DMS114 treated with DMSO at 0.1 percent for 48 hours (cell line): ENCODE results near the gene MOXD1.

Source experiments
- DNase-seq: peaks from one replicate; lab custom pipeline; 2025; ENCODE audit not compliant: unreplicated experiment; lab: John Stamatoyannopoulos, UW

MOXD1 gene

DNA sequence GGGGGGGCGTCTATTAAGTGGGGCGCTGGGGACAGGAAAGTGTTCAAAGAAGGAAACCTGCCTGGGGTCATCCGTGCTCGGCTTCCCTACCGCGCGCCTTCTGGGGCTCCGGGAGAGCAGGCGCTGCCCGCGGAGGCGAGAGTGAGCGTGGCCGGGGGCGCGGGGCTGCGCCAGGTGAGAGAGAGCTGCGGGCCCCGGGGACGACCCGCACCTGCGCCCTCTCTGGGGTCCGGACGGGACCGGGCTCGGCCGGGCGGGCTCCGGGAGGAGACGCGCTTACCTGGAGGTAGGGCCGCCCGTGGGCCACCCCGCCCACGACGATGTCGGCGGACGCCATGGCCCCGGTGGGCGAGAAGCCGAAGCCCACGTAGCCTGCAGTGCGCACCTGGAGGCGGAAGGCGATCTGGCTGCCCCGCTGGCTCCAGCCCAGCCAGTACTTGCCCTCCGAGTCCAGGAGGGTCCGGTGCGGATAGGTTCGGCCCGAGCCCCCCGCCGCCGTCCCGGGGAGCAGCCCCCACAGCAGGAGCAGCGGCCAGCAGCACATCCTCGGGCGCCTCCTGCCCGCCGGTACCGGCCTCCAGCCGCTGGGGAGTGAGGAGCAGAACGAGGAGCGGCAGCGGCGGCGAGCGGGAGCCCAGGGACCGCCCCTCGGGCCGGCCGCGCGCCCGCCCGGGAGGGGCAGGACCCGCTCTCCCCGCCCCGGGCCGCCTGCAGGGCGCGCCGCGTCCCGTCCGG is at the start of gene MOXD1:
MOXD1 (minus strand) TSS at position 593 of the 735 bp plus-strand sequence; CDS start at position 544, 49 bp downstream.
- DNase-seq = no peak

DNA sequence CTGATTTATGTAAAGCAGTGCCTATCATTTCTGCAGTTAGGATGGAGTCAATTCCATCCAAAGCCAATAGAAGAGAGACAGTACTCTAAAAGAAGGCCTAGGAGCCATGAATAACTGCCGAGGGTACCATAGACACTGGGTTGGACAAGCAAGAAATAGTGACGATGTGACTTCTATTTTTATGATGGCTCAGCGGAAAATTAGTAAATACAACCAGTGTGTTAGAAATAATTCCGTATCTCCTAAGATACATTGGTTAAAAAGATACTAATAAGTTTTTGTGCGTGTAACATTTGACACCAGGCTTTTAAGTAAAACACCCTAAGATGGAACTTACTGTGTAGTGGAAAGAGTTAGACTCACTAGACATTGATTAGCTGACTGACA is 45.6 kb upstream of the MOXD1 start:
- DNase-seq = no peak

DNA sequence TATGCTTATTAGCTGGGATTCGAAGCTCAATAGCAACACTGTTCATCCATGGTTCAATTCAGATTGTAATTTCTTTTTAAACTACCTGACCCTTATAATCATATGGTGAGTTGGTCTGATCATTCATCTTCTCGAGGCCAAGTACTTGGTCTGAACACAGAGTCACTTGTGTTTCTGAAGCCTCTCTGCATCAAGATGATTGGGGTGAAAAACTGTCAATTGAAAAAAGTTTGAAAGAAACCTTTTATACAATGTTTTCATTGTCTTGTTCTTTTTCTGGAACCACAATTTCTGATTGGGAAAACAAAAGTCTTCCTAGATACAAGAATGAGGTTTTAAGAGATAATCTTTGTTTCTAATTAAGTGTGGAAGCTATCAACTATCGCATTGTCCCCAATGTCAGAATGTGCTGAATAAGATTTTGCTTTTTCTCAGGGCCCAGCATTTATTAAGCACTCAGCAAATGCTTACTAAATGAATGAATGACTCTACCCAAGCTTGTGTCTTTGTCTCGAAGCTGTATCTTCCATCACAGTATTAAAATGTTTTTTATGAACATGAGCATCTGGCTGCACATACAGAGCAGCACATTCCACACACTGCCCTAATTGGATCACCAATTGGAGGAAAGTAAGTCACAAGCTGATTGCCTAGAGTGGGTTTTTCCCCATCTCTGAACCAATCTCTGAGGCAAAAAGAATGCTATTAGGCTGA is 45.0 kb upstream of the MOXD1 start:
- DNase-seq = no peak

DNA sequence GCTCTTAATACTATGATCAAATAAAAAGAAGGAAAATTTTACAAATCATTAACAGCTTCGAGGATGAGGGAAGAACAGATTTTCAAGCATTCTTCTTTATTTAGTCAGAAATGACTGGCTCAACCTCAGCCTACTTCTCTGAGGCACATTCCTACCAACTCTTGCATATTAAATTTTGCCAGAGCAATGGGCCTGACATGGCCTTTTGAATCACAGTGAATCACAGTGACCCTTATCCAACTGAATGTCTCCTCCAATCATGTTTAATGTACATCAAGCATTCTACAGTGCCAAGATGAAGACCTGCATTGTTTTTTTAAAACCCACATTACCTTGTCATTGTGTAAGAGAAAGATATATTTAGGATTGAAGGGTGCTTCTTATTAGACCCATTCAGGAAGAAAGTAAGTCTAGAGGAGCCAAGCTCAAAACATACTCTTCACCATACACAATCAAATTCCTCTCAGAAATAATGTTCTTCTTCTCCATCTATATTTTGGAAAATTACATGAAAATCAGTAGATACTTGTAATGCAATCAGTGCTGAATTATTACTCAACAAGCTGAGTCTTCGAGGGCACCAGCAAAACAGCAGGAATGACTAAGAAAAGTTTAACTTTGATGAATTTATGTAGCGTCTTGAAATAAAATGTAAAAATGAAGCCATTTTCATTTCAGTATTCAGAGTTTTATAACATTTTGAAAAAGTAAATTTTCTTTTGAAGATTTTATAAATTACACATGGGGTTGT is 44.1 kb upstream of the MOXD1 start:
- DNase-seq = no peak

DNA sequence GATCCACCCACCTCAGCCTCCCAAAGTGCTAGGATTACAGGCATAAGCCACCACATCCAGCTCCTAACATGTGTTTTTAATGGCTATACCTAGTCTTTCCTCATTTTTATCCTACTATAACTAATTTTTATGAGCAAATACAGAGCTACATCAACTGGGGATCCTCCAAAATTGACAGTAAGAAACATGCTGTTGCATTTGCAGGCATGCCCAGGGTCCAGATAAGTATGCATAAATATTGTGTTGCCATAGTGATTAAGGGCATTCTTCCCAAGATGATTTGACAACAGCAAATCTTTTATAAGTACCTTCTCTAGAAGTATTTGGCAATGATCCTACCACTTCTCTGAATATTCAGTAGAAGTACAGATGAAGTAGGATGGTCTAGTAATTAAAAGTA is 41.9 kb upstream of the MOXD1 start:
- no peak for DNase-seq

DNA sequence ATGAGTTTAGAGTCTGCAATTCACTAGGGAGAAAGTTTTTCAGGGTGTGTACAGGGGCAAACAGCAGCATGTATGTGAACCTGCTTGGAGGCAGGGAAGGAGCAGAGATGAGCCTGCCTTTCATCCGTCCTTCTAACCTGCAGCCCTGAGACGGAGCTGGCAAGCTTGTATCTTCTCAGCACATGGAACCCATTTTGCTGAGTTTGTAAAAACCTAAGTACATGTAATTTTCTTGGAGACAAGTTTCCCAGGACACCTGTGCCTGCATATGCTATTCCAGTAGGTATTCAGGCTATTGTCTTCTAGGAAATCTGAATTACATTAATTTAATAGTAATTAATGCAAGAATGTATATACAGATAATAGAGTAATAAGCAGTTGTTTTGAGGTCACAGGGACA is 28.8 kb upstream of the MOXD1 start:
- no peak for DNase-seq

DNA sequence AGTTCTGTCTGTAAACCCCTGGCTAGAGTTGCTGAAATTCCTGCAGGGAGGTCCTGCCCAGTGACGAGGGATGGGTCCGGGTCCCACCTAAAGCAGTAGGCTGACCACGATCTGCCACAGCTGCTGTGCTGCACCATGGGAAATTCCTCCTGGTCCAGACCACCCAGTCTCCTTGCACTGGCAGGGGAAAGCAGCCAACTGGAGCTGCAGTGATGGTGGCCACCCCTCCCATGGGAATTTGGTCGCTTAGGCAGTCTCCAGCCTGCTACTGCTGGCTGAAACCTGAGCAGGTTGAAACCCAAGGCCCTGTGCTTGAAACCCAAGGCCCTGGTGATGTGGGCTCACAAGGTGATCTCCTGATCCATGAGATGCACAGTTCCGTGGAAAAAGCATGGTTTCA is 23.9 kb upstream of the MOXD1 start:
- no peak for DNase-seq

DNA sequence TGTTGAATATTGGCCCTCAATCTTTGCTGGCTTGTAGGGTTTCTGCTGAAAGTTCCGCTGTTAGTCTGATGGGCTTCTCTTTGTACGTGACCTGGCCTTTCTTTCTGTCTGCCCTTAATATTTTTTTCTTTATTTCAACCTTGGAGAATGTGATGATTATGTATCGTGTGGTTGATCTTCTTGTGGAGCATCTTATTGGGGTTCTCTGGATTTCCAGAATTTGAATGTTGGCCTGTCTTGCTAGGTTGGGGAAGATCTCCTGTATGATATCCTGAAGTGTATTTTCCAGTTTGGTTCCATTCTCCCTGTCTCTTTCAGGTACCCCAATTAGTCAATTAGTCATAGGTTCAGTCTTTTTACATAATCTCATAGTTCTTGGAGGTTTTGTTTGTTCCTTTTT is 22.6 kb upstream of the MOXD1 start:
- DNase-seq = no peak

DNA sequence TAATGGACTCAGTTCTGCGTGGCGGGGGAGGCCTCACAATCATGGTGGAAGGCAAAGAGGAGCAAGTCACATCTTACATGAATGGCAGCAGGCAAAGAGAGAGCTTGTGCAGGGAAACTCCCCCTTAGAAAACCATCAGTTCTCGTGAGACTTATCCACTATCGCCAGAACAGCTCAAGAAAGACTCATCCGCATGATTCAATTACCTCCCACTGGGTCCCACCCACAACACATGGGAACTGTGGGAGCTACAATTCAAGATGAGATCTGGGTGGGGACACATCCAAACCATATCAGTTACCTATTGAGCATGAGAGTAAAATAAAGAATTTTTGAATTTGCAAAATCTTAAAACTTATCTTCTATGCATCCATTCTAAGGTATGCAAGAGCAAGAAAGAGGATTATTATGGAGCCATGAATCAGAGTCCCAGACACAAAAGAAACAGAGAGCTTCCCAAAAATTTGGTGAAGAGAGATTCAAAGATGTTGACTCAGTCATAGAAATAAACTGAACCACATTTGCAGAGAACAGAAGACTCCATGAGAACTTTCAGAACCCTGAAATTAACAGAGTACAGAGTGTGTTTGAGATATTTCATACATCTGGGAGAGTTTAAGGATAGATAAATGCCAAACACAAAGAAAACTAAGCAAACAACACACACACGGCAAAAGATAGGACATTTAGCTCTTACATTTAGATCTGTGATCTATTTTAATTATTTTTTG is 17.1 kb upstream of the MOXD1 start:
- no peak for DNase-seq

DNA sequence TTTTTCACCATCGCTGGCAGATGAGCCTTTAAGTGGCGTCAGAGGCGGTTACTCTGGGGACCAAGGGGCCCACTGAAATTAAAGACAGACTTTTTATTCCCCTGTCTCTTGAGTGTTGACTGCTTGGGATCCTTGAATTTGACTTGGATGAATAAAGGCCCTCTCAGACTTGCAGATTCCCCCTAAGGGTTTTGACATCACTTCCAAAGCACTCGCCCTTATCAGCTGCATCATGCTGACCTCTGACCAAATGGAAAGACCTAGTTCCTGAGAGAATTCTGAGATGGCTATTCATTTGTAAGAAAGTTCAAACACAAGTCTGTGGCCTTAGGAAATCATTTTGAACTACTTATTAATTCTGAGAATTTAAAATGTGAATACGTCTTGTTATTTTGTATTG is 13.5 kb upstream of the MOXD1 start:
- no peak for DNase-seq

DNA sequence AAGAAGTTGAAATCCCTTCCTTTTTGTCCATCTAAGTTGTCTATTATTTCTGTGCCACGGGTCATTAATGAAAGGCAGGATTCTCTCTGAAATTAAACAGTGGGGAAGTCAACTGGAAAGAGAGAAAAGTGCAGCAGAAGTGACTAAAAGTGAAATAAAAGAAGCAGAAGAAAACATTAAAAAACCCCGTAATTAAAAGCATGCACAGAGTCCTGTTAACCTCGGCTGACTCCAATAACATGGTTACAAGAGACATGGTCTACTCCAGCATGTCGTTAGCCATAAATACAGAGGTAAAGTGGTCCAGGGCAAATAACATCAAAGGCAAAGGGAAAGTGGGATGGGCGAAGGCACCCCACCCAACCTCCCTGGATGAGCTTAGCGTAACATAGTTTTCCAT is 13.0 kb upstream of the MOXD1 start:
- DNase-seq = no peak

DNA sequence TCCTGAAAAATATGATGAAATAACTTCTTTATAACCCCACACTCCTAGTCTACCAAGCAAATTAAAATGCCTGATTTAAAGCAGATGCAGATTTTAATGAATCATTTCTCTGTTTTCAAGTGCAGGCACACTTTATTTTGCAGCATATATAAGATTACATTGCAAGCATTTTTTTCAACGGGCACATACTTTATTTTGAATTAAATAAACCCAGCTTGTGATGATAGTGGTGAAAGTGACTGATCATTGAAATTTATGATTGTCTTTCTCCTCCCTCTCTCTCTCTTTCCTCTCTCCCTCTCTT is 12.2 kb upstream of the MOXD1 start:
- DNase-seq = no peak

DNA sequence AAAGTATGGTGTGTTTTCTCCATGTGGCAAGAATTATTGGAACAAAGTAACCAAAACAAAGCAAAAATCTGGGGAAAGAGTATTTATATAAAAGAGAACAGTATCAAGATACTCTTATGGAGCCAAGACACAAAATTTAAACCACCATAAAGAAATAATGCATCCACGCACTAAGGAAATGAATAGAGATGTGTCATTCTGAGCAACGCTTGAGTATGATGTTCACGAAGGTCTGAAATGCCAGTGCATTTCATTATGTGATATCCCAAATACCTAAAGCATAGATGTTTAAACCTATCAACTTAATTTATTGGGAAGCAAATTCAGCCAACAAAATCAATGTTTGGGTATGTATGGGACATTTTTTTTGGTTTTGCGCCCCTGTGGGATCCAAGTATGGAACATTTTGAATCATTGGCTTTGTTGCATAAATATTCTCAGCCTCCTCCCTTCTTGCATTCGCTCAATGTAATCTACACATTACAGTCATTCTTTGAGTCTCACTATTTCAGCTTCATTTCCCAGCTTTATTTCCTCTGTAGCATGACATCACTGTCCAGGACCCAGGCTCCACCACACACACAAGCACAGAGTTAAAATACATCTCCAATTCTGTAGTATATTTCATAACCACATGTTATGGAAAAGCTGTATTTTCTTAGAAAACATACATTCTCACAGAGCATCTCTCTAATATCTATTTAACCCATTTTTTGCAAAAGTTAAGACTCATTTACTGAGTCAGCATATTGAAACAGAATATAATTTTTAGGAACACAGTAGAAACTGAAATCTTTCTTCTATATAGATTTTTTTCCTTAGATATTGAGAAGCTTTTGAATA is 11.6 kb upstream of the MOXD1 start:
- no peak for DNase-seq

DNA sequence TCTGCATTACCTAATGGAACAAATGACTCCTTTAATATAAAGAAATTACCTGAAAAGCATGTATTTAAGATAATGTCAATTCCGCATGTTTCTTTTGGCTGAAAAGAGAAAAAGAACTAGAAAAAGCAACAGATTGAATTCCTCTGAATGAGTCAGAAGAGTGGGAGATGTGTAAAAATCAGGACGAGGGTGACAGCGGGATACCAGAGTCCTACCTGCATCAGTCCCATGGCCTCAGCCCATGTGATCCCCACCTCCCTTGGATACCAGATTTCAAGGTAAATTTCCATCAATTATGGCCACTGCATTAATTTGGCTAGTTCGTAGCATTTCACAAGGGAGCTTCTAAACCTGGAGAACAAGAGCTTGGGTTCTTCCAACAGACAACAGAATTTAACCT is 10.0 kb upstream of the MOXD1 start:
- no peak for DNase-seq

DNA sequence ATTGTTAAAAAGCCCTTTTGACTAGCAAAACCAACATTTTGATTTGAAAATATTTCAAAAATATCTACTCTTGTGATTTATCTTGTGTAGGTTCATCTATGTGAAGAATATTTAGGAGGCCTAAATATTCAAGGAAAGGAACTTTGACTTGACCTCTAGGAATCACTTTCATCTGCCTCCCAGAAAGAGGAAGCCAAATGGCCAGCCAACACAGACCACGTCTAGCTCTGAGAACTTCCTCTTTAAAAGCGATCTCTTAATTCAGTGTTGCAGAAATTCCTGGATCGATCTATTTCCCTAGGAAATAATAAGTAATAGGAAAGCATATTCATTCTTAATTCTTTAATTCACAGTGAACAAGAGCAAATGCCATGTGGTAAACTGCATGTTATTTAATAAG is 9.6 kb upstream of the MOXD1 start:
- no peak for DNase-seq

DNA sequence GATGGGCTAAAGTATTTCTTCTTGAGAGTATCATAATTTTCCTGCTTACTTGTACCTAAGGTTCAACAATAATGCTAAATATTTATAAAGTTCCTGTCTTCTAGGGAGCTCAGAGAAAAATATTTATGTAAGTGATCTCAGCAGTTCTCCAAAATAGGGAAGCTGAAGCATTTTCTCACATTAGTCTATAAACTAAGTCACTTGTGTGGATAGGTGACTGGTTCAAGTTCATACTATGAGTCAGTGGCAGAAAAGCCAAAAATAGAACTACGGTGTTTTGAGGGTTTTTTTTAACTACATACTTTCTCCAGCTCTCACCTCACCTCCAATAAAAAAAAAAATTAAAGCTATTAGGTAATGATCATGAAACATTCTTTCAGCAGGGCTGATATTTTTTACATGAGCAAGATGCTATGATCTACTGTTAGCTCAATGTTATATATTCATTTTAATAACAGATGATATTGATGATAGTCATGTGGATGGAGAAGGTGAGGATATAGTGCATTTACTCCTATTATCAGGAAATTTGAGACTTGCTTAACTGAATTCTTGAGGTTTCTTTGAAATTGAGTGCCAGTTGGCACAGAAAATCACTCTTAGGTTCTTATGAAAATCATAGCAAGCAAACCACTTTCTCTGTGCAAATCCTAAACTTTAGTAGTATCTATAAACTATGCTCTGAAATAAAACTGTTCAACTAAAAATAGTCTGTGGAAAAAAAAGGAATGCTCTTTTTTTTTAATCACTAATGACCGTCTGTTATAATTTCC is 4.1 kb upstream of the MOXD1 start:
- no peak for DNase-seq

DNA sequence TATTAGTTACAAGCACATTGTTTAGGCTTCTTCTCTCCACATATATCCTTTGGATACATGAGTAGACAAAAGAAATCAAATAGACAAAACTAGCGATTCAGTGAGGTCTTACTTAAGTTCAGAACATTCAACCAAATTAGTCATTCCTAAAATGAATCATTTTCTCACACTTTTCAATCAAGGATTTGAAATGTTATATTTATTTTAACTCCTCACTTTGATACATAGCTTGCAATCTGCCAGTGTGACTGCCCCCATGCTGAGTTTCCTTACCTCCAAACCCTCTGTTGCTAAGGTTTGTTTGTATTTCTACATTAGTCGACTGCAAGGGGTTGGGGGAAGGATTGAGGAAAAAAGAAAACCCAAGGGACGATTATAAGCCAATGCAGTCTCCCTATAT is 3.5 kb upstream of the MOXD1 start:
- DNase-seq = no peak

DNA sequence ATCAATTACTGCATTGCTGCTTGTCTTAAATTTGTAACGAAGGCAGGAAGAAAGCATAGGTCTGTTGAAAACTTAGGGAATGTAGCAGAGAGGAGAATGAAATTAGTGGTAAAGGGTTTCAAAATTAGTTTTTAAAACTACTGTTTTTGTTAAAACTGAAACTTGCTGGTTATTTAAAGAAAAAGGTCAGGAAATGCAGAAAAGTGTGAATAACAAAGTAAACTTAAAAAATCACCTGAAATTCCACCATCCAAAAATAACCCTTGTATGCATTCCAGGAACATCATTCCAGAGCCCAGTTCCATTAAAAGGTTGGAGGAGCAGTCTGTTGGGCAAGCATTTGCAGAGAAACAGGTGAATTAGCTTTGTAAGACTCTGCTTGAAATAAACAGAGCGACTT is 3.1 kb upstream of the MOXD1 start:
- DNase-seq = no peak

DNA sequence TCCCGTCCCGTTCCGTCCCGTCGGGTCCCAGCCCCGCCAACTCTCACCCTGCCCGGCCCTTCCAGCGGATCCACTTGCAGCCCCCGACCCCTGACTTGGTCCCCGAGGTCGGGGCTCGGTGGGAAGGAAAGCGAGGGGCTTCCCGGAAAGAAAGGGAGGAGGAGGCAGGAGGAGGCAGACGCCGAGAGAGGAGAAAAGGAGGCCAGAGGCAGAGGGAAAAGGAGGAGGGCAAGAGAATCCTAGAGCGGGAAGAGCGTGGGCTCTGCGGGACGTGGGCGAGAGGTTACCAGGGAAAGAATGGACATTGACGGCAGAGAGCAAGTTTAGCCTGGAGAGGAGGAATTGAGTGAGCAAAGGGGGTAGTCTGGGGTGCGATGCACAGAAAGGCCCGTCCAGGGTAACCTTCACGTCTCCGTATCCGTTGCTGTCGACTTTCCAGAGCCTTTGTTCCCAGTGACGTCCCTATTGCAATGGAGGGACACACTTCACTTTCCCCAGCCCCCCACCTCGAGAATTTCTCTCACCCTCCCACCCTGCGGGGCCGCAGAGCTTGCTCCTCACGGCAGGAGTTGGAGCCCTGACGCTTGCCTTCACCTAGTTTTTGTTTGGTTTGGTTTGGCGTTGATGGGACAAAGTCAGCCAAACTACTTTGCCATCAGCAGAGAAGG is 477 bp upstream of the MOXD1 start:
- DNase-seq = no peak

DNA sequence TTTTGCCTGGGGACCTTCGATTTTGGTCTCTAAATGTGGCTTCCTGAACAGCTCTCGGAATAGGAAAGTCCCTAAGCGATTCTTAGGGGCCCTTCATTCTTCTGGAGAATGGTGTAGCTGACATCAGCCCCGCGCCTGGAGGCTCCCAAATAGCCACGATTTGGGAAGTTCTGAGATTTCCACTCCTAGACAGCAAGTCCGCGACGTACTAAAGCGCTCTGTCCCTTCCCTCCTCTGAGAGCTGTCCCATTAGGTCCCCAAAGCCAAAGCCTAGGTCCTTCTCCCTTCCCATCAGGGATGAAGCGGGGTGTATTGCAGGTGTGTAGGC is 756 bp downstream of the MOXD1 start:
- DNase-seq = no peak
